ENCODE measurements around the gene BRCC3.
A peak's percentile ranks its signal among the peaks of the same experiment; 100 is the strongest.

Gene BRCC3

DNA sequence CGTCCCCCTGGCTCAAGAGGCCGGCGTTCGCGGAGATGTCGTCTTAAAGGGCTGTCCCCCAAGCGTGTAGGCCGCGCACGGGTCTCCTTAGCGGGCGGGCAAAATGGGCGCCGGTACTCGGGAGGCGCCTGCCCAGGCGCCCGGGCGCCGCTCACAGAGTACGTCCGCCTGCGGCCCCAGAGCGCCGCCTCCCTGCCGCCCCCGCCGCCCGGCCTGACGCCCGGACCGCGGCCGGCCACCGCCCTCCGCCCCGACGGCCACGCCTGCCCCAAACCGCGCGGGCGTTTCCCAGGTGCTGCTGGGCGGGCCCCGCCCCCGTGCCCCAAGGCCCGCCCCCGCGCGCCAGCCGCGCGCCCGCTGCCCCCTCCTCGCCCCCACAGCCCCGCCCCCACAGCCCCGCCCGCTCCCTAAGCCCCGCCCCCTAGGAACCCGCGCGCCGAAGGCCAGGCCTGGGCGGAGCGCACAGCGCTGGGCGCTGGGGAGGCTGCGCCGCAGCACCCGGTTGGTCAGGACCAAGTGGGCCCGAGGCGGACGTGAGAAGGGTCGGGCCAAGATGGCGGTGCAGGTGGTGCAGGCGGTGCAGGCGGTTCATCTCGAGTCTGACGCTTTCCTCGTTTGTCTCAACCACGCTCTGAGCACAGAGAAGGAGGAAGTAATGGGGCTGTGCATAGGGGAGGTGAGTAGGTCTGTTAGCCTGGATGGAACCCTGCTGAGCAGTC is at the start of gene BRCC3, which contains the start of the genes CMC4 and MTCP1:
BRCC3 (plus strand) TSS at position 534 of the 719 bp plus-strand sequence; CDS start at position 554, 20 bp downstream.
CMC4 (minus strand) TSS at position 162 of the 719 bp plus-strand sequence. CDS start 7,113 bp downstream, outside the sequence.
MTCP1 (minus strand) TSS at position 162 of the 719 bp plus-strand sequence. CDS start 5,126 bp downstream, outside the sequence.
- peak within 1 kb of the TSS; percentile 76 for H3K4me3 ChIP-seq (ENCODE audit: low read depth, low read length)
- TF ChIP-seq, protein P1, sequence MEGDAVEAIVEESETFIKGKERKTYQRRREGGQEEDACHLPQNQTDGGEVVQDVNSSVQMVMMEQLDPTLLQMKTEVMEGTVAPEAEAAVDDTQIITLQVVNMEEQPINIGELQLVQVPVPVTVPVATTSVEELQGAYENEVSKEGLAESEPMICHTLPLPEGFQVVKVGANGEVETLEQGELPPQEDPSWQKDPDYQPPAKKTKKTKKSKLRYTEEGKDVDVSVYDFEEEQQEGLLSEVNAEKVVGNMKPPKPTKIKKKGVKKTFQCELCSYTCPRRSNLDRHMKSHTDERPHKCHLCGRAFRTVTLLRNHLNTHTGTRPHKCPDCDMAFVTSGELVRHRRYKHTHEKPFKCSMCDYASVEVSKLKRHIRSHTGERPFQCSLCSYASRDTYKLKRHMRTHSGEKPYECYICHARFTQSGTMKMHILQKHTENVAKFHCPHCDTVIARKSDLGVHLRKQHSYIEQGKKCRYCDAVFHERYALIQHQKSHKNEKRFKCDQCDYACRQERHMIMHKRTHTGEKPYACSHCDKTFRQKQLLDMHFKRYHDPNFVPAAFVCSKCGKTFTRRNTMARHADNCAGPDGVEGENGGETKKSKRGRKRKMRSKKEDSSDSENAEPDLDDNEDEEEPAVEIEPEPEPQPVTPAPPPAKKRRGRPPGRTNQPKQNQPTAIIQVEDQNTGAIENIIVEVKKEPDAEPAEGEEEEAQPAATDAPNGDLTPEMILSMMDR (IDR thresholded peaks at IDR 0.05; ENCODE audit: control insufficient read depth, extremely low read depth, insufficient read depth): no peak
- DNase-seq (ENCODE audit: low read depth): peak; percentile 47

DNA sequence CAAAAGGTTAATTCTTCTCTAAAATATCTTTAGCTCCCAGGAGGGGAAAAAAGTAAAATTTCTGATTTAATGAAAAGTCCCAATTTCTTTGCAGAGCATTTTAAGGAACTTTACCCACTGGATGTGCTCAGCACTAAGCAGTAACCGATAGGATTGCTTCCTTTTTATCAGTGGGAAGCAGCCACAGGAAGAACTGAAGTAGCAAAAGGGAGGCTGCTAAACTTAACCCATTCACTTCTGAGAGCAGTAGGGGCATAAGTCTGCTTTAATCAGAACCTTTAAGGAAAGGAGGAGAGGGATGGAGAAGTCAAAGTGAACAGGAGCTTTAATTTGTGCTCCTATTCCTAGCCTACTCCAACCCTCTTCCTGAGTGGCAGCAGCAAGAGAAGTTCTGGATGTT is 48.7 kb upstream of the BRCC3 start, which contains the start of gene F8:
F8 (minus strand) TSS at position 139 of the 400 bp plus-strand sequence. CDS start 171 bp downstream, outside the sequence.
- no peak within 1 kb of the TSS for H3K4me3 ChIP-seq (ENCODE audit: low read depth, low read length)
- DNase-seq (ENCODE audit: low read depth): no peak
- TF ChIP-seq, protein P1 (IDR thresholded peaks at IDR 0.05; ENCODE audit: control insufficient read depth, extremely low read depth, insufficient read depth): no peak

DNA sequence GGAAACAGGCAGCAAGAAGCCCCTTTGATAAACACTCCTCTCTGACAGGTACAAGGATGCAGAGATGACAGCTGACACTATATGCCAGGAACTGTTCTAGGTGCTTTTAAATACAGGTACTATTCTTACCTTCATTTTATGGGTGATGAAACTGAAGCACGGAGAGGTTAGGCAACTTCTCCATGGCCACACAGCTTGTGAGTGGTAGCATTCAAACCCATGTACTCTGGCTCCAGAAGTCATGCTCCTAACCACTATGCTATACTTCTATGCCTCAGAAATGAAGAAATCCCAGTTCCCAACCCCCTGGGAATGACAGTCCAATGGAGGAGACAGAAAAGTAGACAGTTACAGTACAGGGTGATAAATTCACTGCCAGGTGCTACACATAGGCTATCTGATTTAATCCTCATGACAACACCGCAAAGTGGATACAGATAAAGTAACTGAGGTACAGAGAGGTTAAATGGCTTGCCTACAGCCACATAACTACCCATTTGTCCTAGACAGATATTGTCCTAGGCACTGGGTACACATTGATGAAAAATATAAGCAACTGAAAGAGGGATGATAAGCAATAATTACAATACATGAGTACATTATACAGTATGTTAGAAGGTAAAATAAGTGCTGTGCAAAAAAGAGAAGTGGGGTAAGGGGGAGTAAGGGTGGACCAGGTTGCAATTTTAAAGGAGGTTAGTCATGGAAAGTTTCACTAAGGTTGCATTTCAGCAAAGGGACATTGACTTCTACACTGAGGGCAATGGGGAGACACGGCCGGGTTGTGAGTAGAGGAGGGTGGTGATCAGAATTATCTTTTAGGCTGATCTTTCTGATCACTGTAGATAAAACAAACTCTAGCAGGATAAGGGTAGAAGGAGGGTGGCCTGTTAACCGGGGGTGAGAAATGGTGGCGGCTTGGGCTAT is 47.1 kb upstream of the BRCC3 start:
- TF ChIP-seq, protein P1 (IDR thresholded peaks at IDR 0.05; ENCODE audit: control insufficient read depth, extremely low read depth, insufficient read depth): no peak
- DNase-seq (ENCODE audit: low read depth): no peak
- H3K4me3 ChIP-seq (ENCODE audit: low read depth, low read length): no peak overlapping the region

DNA sequence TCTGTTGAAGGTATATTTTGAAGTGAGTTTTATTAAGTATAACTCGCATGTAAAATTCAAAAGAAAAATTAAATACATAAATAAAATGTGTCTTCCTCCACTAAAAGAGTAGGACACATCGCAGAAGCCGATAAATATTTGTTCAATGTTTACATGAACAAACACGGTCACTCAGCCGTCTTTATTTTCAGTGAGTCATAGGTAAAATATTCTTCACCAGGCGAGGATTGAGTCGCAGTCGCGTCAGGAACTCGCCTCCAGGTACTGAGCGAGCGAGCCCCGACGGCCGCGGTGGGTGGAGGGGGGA is 44.9 kb upstream of the BRCC3 start:
- TF ChIP-seq, protein P1 (IDR thresholded peaks at IDR 0.05; ENCODE audit: control insufficient read depth, extremely low read depth, insufficient read depth): no peak
- H3K4me3 ChIP-seq (ENCODE audit: low read depth, low read length): peak overlapping the region; percentile 78
- no peak for DNase-seq (ENCODE audit: low read depth)

DNA sequence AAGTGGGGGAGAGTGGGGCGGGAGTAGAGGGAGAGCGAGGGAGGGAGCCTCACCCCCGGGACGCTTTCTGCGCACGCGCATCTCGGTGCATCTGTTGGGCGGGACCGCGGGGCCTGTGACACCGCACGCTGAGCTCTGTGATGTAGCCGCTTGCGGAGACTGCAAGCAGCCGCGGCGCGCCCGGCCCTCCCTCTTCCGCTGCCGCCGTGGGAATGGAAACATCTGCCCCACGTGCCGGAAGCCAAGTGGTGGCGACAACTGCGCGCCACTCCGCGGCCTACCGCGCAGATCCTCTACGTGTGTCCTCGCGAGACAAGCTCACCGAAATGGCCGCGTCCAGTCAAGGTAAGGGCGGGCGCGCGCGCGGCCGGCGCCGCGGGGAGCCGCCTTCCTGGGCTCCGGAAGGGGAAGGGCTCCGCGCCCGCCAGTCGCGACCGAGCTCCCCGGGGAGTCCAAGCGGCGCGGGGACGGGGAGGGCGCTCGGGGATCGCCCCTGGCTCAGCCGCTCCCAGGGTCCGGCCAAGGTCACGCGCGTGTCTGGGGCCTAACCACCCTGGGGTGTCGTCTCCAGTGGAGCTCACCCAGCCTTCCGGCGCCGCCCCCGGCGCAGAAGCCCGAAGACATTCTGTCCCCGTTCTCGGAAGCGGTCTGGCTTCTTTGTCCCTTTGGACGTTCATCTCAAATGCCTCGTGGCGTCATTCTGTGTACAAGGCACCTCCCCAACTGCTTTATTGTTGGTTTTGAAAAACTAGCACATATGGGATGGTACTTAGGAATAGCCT is 44.4 kb upstream of the BRCC3 start, which contains the start of gene FUNDC2:
FUNDC2 (plus strand) TSS at position 118 of the 782 bp plus-strand sequence; CDS start at position 213, 95 bp downstream.
- TF ChIP-seq, protein P1 (IDR thresholded peaks at IDR 0.05; ENCODE audit: control insufficient read depth, extremely low read depth, insufficient read depth): no peak
- peak; percentile 85 for DNase-seq (ENCODE audit: low read depth)
- H3K4me3 ChIP-seq (ENCODE audit: low read depth, low read length): peak within 1 kb of the TSS; percentile 78

DNA sequence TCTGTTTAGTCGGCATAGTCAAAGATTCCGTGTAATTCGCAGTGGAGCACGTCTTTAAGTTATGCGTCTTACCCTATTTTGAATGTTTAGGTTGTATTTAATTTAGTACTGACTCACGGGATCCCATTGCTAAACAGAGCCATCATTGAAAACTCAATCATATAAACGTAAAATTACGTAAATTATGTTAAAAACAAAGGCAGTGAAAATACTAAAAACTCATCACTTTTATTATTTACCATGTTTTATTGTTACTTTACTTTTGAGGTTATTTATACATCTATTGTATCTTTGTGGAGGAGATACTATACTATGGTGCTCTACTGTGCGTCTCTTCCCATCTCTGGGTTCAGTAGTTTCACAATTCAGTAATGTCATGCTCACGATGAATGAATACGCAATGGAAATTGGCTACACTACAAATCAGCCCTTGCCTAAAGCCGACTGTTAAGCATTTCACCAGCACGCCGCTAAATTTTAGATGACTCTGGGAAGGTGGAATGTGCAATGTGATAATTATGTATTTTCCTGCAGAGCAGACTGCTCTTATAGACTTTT is 43.7 kb upstream of the BRCC3 start:
- DNase-seq (ENCODE audit: low read depth): peak; percentile 13
- TF ChIP-seq, protein P1 (IDR thresholded peaks at IDR 0.05; ENCODE audit: control insufficient read depth, extremely low read depth, insufficient read depth): no peak
- peak overlapping the region; percentile 78 for H3K4me3 ChIP-seq (ENCODE audit: low read depth, low read length)

Measured in LNCaP clone FGC (cell line).